Omental fat pad (tissue), 4 donors: ENCODE data around the gene CFAP43. TPM values are rescaled to one million over a fixed set of nuclear protein-coding genes. Genes with fewer than 3 reads are reported as not detected.

Experiments
- ATAC-seq: fragments of 150-250 bp; one replicate; pipeline ENCODE4 v1.9.1; 2016; ENCODE audit warnings: mild to moderate bottlenecking, moderate library complexity; ENCODE audit not compliant: low FRiP score
- DNase-seq: peaks from one replicate; pipeline ENCODE4 v3.0.0-alpha.2; 2019; ENCODE audit warnings: low spot score
- total RNA-seq, 4 donors: library from RNA; depleted of rRNA; stranded (reverse); fragments of >200 nt; gene quantifications; one replicate each; pipeline ENCODE4 v1.1.0, GENCODE V29; 2016
- TF ChIP-seq, protein P1 (sequence below), 3 donors: fragments of 450-650 bp; IDR thresholded peaks; one replicate each; pipeline ENCODE4 v1.5.1; 2016 to 2017; ENCODE audit warnings: antibody characterized with exemption in 3 of 3, mild to moderate bottlenecking in 3 of 3, moderate library complexity in 2 of 3

Gene CFAP43
- total RNA-seq, 4 donors from 2014 or later: 0.38 to 0.84 (median 0.60) TPM; not detected in 1

DNA sequence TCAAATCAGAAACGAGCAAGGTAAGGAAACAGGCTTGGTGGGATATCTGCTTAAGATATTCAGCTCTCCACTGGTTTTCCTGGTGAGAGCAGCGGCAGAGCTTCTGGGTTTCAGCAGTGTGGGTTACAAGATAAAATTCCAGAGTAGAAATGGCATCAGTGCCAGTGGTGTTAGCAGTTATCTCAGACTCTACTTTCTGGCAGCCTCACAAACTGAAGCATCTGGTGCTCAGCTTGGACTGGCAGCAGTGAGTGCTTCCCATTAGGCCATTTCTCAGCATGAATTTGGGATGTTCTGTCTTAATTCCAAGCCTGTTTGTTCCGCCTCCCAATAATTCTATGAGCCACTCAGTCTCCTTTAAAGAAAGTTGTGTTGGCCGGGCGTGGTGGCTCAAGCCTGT lies 29.9 kb upstream of the CFAP43 start:
- DNase-seq (no peak), ATAC-seq (no peak)
- TF ChIP-seq, protein P1, sequence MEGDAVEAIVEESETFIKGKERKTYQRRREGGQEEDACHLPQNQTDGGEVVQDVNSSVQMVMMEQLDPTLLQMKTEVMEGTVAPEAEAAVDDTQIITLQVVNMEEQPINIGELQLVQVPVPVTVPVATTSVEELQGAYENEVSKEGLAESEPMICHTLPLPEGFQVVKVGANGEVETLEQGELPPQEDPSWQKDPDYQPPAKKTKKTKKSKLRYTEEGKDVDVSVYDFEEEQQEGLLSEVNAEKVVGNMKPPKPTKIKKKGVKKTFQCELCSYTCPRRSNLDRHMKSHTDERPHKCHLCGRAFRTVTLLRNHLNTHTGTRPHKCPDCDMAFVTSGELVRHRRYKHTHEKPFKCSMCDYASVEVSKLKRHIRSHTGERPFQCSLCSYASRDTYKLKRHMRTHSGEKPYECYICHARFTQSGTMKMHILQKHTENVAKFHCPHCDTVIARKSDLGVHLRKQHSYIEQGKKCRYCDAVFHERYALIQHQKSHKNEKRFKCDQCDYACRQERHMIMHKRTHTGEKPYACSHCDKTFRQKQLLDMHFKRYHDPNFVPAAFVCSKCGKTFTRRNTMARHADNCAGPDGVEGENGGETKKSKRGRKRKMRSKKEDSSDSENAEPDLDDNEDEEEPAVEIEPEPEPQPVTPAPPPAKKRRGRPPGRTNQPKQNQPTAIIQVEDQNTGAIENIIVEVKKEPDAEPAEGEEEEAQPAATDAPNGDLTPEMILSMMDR (IDR thresholded peaks at IDR 0.05): no peak

DNA sequence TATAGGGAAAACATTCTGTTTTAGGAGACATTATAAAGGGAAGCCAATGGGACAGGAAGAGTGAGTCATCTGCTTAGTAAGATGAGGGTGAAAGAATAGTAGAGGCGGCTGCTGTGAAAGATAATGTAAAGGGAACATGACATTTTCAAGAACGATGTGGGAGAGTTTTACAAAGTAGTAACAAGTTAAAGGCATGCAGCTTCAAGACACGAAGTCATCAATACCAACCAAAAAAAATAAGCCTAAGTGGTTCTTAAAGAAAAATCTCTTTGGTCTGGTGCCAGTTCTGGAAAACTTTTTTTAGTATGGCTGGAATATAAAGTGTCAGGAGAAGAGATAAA lies 28.6 kb upstream of the CFAP43 start:
- ATAC-seq: no peak
- TF ChIP-seq, protein P1 (IDR thresholded peaks at IDR 0.05): no peak
- no peak for DNase-seq

DNA sequence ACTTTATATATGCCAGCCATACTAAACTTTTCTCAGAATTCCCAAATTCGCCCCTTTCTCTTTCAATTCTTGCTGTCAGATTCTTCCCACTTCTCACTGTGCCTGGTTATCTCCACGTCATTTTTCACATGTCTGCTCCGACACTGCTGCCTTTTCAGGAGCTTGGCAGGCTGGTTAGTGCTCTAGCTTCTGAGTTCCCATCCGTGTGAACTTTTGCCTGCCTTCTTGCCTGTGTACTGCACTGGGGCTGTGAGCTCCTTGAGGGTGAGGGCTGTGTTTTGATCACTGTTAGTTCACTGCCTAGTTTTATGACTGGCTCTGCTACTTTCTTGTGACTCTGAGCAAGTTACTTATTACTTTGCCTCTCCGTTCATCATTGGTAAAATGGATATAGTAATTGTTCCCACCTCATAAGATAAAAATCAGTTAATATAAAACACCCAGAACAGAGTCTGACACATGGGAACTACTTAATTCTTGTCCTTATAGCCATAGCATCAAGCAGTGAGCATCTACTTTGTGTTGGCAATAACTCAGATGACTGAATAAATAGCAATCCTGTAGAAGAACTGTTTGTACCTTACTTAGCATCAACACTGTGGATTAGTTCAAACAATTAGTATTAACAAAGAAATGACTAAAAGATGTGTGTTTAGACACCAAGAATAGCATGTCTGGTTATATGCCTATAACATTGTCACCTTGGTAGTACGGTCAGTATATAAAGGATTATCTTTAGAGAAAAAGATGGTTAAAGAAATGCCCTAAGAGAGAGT lies 28.0 kb upstream of the CFAP43 start:
- ATAC-seq (no peak), DNase-seq (no peak)
- TF ChIP-seq, protein P1 (IDR thresholded peaks at IDR 0.05): no peak

DNA sequence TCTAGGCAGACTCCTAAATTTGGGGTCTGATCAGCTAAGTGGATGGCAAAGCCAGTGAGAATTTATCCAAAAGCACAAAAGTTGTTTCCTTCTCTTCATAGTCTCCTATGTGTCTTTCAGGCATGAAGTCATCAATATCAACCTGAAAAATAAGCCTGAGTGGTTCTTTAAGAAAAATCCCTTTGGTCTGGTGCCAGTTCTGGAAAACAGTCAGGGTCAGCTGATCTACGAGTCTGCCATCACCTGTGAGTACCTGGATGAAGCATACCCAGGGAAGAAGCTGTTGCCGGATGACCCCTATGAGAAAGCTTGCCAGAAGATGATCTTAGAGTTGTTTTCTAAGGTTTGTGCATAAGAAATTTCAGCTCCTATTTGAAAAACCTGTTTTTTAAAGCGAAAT lies 27.3 kb upstream of the CFAP43 start:
- TF ChIP-seq, protein P1 (IDR thresholded peaks at IDR 0.05): no peak
- no peak for ATAC-seq
- no peak for DNase-seq

DNA sequence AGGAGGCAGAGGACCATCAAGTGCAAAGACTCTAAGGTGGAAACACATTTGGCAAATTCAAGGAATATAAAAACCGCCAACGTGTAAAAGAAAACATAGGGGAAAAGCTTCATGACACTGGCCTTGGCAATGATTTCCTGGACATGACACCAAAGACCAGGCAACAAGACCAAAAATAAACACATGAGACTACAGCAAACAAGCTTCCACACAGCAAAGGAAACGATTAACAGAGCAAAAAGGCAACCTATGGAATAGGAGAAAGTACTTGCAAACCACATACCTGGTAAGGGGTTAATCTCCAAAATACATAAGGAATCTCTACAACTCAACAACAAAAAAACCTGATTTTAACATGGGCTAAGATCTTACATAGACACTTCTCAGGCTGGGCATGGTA lies 26.0 kb upstream of the CFAP43 start:
- TF ChIP-seq, protein P1 (IDR thresholded peaks at IDR 0.05): no peak
- DNase-seq (no peak), ATAC-seq (no peak)

DNA sequence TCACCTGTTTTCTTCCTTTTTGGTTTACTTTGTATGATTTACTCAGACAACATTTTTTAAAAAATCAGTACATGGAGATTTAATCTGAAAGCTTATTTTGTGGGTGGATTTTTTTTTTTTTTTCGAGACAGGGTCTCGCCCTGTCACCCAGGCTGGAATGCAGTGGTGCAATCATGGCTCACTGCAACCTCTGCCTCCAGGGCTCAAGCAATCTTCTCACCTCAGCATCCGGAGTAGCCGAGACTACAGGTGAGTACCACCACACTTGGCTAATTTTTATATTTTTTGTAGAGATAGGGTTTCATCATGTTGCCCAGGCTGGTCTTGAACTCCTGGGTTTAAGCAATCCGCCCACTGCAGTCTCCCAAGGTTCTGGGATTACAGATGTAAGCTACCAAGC lies 25.1 kb upstream of the CFAP43 start:
- ATAC-seq: no peak
- TF ChIP-seq, protein P1 (IDR thresholded peaks at IDR 0.05): no peak
- no peak for DNase-seq

DNA sequence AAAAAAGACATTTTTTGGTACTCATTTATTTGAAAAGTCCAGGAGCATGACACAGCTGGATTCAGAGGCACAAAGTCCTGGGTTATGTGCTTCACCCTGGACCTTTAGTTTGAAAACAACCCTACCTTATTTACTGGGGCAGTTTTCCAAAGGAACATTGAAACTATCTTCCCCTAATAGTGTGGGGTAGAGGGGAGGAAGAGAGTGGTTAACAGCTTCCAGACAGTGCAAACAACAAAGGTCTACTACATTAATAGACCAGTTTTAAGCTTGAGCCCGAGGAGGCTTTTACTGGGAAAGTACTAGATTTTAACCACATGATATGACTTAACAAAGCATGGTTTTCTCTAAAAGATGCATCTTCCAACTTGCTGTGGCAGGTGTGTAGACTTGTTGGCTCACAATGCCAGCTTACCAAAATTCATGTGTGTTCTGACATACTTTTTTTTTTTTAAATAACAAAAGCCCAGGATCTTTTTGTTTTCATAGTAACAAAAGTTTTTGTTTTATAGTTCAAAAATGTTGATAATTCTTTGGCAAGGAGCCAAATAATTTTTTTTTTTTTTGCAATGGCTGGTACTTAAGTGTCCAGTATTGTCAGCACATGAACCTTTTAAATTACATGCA lies 24.3 kb upstream of the CFAP43 start:
- no peak for ATAC-seq
- DNase-seq: no peak
- TF ChIP-seq, protein P1 (IDR thresholded peaks at IDR 0.05): no peak
